Activated CD8-positive, alpha-beta memory T cell treated with anti-CD3 and anti-CD28 coated beads, Interleukin-2, amount 50 U/mL, for 1 hour (primary cell): Measurements from ENCODE around the gene ENPP7.

Experiments used
- DNase-seq: peaks from one replicate; pipeline ENCODE4 v3.0.0-alpha.2; 2020; ENCODE audit errors: extremely low read depth

ENPP7 gene

DNA sequence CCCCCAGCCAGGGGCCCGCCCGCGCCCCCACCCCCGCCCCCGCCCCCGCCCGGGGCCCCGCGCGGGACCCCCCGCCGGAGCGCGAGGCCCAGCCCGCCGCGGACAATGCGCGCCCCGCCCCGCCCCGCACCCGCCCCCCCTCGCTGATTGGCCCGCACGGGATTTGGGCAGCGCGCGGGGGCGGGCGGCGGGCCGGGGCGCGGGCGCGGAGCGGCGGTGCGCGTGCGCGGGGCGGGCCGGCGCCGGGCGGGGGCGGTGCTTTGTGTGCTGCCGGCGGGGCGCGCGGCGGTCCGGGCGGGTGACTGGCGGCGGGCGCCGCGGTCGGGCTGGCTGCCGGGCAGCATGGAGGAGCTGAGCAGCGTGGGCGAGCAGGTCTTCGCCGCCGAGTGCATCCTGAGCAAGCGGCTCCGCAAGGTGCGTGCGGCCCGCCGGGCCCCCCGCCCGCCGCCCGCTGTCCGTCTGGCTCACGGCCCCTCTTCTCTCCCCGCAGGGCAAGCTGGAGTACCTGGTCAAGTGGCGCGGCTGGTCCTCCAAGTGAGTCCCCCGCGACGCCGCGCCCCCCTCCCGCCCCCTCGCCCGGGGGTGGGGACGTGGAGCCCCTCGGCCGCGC is 47.3 kb downstream of the ENPP7 start, which contains the start of gene CBX2:
Gene CBX2, plus strand, starts transcription at position 255 of the 610 bp plus-strand sequence. Its CDS starts 88 bp downstream, at position 343.
- peak; percentile 28 for DNase-seq

DNA sequence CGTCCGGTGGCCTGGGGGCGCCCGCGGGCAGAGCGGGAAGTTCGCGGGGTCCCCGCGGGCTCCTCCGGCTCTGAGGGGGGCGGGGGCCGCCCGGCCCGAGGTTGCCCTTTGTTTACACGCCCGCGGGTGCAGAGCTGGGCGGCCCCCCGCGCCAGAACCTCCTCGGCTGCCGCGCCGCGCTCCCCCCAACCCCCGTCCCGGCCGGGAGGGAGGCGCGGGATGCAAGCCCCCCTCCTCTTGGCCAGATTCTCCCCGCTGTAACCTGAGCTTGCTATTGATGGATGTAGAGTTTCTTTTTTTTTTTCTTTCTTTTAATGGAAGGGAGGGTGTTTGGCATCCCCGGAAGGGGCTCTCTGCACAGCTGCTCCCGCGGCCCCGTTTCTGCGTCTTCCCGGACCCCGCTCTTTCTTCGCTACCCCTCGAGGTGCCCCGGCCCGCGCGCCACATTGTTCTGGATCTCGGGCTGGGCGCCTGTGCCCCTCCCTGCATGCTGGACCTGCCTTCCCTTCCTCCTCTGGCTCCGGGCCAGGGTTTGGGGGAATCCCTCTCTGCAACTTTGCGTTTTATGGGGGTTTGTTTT is 47.9 kb downstream of the ENPP7 start:
- DNase-seq = no peak

DNA sequence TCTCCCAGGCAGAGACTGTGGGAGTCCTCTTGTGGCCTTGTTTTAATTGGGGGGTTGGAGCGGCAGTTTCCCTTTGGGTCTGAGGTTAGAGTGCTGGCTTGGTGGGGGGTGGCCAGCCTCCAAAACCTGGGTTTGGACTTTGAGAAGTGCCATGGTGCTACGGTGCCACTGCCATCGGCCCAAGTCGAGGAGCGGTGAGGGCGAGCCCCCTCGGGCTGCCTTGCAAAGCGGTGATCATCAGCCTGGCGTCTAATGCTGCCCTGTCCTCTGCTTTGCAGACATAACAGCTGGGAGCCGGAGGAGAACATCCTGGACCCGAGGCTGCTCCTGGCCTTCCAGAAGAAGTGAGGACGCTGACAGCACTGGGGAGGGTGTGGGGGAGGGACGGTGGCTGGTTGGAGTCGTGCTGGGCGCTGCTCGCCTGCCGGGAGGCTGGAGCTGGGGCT is 48.4 kb downstream of the ENPP7 start:
- DNase-seq = no peak

DNA sequence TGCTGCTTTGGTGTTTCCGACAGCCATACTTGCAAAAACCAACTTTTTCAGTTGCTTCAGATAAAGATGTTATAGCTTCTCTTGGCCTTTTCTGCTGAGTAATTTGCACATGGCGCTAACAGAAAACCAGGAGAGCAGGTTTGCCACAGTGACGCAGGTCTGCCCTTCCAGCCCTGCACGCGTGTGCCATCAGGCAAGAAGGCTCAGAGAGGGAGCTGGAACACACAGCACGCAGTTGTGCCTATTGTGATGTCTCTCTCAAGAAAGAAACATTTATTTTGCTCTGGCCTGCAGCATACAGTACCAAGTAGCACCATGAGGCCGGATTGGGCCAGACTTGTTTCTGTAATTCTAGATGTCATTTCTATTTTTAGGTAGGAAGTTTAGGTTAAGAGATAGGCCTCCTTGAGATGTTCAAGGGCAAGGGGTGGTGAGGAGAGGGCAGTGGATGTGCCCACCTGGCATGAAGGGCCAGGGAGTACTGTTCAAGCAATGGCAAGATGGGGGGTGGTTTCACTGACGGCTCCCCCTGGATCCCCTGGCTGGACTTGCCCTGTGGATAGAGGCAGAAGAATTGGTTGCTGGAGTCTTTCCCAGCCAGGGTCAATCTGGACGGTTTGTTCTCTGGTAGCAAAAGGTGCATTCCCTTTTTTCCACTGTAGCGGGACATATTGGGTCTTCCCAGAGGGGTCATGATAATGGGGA is 49.1 kb downstream of the ENPP7 start:
- DNase-seq = no peak

DNA sequence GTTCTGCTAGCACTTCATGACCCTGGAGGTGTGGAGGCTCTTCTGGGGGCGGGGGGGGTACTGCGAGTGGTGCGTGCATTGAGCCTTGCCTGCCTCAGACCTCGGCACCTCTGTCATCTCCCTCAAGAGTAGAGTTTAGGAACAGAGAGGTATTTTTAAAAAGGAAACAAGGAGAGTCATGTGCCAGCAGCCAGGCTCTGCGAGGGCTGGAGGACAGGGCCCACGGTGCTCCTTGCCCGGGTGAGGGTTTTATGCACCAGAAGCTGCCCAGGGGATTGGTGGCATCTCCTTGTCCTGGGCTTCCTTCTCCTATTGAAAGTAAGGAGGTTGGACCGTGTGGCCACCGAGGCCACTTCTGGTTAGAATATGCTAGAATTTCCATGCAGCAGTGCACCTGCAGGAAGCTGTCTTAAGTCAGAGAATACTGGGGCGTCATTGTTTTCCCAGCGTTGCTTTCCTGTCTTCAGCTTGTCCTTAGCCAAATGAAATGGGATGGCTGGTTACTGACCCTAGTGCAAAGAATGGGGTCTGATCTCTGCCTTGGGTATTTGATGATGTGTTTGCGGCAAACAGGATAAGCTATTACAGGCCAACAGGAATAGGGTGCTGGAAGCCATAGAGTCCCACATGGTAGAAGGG is 50.4 kb downstream of the ENPP7 start:
- DNase-seq = no peak

DNA sequence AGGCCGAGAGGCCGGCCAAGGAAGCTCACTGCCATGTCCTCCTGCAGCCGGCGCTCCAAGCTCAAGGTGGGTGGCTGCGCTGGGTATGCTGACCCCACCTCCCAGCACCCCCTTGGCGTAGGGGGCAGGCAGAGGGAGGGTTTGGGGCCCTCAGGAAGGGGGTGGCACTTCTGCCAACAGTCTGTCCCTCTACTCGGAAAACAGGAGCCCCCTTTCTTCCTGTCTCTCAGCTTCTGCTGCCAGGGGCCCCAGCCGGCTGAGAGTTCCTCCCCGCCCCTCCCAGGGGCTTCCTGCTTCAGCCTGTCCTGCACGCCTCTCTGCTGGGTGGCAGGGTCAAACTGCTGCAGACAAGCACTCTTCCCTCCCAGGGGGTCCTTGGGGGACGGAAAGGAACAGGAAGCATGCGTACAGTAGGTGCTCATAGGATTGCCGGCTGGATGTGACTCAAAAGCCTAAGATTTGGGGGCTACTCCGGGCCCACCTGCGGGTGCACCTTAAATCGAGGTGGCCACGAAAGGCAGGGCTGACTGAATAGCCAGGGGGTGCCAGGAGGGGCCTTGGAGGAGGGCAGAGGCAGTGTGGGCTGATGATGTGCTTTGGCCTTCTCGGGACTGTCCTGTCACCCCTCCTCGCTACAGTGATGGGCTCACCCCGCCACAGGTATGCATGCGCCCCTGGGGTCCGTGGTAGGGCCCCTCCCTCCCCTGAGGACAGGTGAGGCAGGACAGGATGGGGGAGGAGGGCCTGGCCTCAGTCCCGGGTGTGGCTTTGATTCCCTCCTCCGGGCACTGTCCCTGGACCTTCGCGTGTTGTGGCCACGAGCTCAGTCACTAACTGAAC is 51.2 kb downstream of the ENPP7 start:
- no peak for DNase-seq

DNA sequence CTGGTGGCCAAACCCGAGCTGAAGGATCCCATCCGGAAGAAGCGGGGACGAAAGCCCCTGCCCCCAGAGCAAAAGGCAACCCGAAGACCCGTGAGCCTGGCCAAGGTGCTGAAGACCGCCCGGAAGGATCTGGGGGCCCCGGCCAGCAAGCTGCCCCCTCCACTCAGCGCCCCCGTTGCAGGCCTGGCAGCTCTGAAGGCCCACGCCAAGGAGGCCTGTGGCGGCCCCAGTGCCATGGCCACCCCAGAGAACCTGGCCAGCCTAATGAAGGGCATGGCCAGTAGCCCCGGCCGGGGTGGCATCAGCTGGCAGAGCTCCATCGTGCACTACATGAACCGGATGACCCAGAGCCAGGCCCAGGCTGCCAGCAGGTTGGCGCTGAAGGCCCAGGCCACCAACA is 53.1 kb downstream of the ENPP7 start:
- no peak for DNase-seq

DNA sequence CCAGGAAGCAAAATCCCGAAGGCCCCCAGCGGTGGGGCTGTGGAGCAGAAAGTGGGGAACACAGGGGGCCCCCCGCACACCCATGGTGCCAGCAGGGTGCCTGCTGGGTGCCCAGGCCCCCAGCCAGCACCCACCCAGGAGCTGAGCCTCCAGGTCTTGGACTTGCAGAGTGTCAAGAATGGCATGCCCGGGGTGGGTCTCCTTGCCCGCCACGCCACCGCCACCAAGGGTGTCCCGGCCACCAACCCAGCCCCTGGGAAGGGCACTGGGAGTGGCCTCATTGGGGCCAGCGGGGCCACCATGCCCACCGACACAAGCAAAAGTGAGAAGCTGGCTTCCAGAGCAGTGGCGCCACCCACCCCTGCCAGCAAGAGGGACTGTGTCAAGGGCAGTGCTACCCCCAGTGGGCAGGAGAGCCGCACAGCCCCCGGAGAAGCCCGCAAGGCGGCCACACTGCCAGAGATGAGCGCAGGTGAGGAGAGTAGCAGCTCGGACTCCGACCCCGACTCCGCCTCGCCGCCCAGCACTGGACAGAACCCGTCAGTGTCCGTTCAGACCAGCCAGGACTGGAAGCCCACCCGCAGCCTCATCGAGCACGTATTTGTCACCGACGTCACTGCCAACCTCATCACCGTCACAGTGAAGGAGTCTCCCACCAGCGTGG is 53.7 kb downstream of the ENPP7 start:
- no peak for DNase-seq

DNA sequence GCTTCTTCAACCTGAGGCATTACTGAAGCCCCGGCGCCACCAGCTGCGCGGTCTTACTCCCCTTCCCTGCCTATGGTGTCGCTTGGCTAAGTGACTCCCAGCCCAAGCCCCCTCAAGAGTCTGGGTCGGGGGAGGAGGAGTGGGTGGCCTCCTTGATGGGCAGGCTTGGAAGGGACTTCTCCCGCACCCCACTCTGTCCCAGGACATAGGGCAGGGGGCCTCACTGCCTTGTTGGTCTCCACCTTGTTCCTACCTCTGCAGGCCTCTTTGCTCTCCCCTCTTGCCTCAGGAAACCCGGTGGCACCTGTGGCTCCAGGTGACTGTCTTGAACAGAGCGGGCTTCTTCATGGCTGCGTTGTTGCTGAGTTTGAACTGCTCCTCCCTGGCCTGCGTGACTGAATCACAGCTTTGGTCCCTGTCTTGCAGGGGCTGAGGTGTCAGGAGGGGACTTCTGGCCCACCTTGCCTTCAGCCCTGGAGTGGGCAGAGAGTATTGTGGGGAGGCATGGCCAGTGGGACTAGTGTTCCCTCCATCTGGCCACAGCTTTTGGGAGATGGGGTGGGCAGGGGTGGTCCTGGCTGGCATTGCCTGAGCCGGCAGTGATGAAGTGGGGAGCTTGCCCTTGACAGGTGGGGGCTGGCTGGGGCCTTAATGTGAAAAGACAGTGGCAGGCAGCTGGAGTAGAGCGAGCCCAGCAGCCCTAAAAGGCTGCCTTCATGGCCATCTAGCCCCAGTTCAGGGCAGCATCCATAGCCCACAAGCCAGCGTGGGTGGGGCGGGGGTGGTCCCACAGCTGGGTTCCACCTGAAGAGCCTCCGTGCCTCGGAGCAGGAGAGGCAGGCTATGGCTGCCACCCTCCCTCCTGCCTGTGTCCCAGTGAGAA is 54.5 kb downstream of the ENPP7 start:
- DNase-seq = no peak

DNA sequence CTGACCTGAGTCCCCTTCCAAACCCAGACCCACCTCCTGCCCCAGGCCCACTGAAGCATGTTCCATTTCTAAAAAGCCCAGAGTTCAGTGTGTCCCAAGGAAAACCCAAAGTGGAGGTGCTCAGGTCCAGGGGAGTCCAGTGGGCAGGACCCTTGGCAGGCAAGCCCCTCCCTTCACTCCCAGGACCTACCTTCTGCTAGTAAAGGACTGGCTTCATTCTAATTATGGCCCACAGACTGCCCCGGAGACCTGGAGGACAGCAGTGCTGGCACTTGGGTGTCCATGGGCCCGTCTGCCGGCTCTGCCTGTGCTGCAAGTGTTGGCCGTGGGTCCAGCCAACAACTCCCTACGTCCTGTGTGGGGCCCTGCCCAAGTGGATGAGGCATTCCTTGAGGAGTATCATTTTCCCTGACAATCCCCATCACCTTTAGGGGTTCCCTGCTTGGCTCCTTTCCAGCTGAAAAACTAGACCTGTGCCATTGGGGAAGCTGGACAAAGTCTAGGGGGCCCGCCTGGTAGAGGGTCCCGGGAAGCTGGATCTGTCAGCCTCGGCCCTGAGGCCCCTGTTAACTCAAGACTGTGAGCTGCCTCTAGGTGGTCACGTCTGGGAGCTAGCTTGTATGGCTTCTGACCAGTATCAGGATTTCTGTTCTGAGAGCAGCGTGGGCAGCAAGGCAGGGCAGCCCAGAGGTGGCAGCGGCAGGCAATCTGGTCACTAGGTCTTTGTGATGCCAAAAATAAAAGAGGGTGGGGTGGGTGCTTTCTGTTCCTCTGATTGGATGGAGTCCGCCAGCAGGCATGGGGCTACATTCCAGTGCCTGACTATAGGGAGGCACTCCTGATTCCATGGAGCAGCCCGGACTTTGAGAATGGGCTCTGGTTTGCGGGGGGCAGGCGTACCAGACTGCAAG is 55.4 kb downstream of the ENPP7 start:
- no peak for DNase-seq

DNA sequence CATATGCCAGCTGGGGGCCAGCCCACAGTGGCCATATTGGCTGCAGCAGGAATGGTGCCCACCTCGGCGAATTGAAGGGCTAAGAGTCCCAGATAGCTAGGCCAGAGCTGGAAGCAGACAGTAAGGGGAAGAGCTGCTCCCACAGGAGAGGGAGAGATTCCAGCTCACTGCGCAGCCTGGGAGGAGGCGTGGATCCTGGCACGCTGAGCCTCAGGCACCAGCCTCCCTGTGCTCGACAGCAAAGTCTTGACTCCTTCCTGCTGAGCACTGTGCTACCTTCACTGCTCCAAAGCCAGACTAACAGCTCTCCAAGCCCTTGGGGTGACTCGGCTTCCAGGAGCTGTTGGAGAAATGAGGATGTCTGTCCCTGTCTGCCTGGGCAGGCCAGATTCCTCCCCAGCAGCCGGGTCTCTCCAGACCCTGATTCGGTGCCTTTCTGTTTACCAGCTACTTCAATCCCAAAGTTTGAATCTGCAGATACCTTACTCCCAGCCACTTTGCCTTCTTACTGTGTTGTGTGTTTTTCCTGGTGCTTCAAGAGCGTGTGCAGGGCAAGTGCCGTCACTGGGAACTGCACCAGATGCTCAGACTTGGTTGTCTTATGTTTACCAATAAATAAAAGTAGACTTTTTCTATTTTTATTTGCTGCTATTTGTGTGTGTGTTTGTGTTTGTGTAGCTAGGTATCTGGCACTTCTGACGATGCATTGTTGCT is 56.3 kb downstream of the ENPP7 start:
- DNase-seq = no peak

DNA sequence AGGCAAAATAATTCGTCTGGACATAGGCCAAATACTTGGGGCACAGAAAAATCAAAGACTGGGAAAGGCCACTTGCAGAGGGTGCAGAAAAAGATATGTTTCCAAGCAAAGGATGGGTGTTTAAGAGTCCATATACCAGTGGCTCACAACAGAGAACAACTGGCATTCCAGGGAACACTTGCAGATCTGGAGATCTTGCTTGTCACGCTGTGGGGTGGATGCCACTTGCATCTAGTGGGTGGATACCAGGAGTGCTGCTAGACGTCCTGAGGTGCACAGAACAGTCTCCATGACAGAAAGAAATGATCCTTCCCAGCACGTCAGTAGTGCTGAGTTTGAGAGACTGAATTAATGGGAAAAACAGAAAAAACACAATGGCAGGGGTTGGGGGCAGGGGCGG is 57.7 kb downstream of the ENPP7 start:
- no peak for DNase-seq

DNA sequence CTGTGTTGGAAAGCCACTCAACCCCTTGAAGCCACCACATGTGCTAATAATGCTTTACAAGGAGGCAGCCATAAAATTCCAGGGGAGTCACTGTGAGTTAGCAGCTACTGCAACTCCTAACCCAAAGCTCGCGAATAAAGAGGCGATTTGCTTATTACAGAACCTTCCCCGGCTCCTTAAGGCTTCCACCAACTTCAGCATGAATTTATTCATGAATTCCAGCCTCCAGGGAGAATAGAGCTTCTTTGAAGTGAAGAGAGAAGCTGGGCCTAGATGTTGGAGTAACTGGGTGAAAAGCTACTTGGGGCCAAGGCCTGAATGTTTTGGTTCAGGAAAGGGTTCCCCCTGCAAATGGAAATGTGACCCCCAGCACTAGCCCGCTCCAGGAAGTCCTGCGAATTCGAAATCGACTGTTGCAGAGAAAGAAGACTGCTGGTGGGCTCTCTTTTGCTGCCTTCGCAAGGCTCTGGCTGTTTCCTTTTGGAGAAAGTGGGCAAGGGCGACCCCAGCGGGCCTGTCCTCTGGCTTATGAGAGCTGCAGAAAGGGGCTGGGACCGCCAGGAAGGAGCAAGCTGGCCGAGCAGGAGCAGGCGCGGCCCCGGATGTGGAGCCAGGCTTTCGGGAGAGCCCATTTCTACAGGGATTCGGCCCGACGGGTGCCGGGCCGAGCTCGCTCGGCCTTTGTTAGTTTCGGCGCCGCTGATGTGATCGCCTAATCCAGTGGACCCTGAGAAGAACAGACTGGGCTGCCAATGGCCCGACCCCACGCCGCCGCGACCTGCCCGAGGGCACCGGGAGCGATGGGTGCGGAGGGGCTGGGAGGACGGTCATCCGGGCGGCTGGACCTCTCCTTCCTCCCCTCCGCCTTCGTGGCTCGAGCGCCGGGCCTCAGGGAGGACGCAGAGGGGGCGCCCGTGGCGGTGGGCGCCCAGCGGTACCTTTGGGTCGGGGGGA is 58.5 kb downstream of the ENPP7 start:
- DNase-seq = no peak

DNA sequence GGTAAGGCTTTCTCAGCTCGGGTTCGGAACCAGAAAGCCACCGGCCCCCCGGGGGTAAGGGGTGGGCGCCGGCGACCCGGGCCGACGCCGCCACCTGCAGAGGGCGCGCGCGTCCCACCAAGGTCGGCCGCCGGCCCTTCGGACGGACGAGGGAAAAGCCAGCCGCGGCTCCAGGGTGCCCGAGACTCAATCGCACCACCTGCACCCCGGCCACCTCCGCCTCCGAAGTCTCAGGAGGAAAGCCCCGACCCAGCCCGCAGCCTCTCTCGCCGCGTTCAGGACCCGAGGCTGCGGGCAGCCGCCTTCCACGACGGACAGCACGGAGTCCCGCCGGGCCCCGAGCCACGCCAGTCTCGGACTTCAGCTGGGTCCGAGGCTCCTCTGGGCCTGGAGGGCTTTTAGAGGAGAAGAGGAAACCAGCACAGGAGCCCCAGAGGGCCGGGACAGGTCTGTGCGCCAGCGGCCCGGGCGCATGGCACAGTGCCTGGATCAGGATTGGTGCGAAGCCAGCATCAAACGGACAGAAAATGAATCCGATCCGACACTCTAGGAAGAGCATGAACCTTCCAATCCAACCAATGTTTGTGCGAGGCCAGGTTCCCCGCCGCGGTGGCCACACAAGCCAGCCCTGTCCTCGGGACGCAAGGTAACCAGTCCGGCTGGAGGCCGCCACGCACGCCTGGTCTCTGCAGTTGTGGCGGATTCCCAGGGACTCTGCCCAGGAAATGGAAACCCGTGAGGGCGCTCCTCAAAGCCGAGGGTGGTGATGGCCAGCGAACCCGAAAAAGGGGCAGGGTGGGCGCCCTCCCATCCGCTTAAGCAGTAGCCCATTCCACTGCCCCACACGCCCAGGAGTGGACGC is 59.4 kb downstream of the ENPP7 start:
- no peak for DNase-seq

DNA sequence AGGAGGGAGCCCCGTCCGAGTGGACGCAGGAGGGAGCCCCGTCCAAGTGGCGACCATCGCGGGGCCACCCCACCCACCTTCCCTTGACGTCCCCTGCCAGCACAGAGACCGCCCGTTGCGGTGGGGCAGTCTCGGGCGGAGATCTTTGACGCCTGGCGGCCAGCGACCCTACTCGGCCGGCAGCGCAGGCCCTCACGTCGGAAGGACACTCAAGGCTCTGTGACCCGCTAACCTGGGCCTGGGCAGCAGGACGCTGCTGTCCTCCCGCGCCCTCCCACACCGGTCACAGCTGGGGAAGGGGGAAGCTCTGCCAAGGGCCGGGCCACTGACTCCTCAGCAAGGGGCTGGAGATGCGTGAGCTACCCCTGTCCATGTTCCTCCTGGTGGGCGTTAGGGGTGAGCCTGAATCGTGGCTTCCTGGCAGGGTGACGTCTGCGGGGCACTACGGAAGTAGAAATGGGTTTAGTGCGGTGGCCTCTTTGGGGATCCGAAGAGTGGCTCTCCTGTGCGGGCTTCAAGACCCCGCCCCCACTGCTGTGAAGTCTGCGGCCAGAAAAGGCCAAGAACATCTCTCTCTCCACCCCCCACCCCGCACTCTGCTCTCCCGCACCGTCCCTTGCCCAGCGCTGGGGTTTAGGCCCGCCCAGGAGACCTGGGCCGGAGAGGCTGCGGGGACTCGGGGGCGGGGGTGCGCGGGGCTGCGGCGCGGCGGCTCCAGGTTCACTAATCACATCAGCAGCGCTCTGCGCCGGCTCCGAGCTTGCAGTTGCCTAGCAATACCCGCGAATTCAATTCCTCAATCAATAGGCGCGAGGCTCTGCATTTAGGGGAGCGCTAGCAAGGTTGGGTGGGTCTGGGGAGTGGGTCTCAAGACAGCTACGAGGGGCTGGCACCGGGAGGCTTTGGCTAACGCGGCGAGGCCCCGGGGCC is 60.3 kb downstream of the ENPP7 start:
- no peak for DNase-seq
